ENCODE results near the gene VSX2. TPM values are rescaled to one million over a fixed set of nuclear protein-coding genes. Genes with fewer than 3 reads are reported as not detected.

The VSX2 gene
- total RNA-seq, 1 experiment from 2014 or later, result not detected

- in situ Hi-C loops (cut with HindIII; ENCODE audit: low pct_unique_long_range_greater_than_20kb, low sequenced_read_pairs), result no loop called here
- no peak for DNase-seq (ENCODE audit: low read depth)
Observed at GRCh38 chr14:74278080-74278479, 38.8 kb downstream of the VSX2 start.

- no peak for DNase-seq (ENCODE audit: low read depth)
- in situ Hi-C loops (cut with HindIII; ENCODE audit: low pct_unique_long_range_greater_than_20kb, low sequenced_read_pairs), result no loop called here
Observed at GRCh38 chr14:74281069-74281468, 41.8 kb downstream of the VSX2 start.

- DNase-seq (ENCODE audit: low read depth), result no peak
- in situ Hi-C loops (cut with HindIII; ENCODE audit: low pct_unique_long_range_greater_than_20kb, low sequenced_read_pairs), result no loop called here
Observed at GRCh38 chr14:74286736-74287135, 47.5 kb downstream of the VSX2 start.

- in situ Hi-C loops (cut with HindIII; ENCODE audit: low pct_unique_long_range_greater_than_20kb, low sequenced_read_pairs), result no loop called here
- no peak for DNase-seq (ENCODE audit: low read depth)
Observed at GRCh38 chr14:74289801-74290200, 50.6 kb downstream of the VSX2 start.

GRCh38 chr14:74290415-74290814 lies 51.2 kb downstream of the VSX2 start:
- DNase-seq (ENCODE audit: low read depth), result peak; percentile 27
- in situ Hi-C loops (cut with HindIII; ENCODE audit: low pct_unique_long_range_greater_than_20kb, low sequenced_read_pairs), result no loop called here

- no peak for DNase-seq (ENCODE audit: low read depth)
- in situ Hi-C loops (cut with HindIII; ENCODE audit: low pct_unique_long_range_greater_than_20kb, low sequenced_read_pairs), result no loop called here
Observed at GRCh38 chr14:74292061-74292460, 52.8 kb downstream of the VSX2 start.

- in situ Hi-C loops (cut with HindIII; ENCODE audit: low pct_unique_long_range_greater_than_20kb, low sequenced_read_pairs), result no loop called here
- DNase-seq (ENCODE audit: low read depth), result no peak
Observed at GRCh38 chr14:74293606-74294005, 54.4 kb downstream of the VSX2 start.

- in situ Hi-C loops (cut with HindIII; ENCODE audit: low pct_unique_long_range_greater_than_20kb, low sequenced_read_pairs), result no loop called here
- DNase-seq (ENCODE audit: low read depth), result no peak
Observed at GRCh38 chr14:74296037-74296467, 56.8 kb downstream of the VSX2 start.

- in situ Hi-C loops (cut with HindIII; ENCODE audit: low pct_unique_long_range_greater_than_20kb, low sequenced_read_pairs), result no loop called here
- DNase-seq (ENCODE audit: low read depth), result no peak
Observed at GRCh38 chr14:74297986-74298385, 58.7 kb downstream of the VSX2 start.

GRCh38 chr14:74299061-74299545 lies 59.9 kb downstream of the VSX2 start:
- in situ Hi-C loops (cut with HindIII; ENCODE audit: low pct_unique_long_range_greater_than_20kb, low sequenced_read_pairs), result no loop called here
- peak; percentile 40 for DNase-seq (ENCODE audit: low read depth)

- in situ Hi-C loops (cut with HindIII; ENCODE audit: low pct_unique_long_range_greater_than_20kb, low sequenced_read_pairs), result no loop called here
- DNase-seq (ENCODE audit: low read depth), result no peak
Observed at GRCh38 chr14:74301594-74302151, 62.4 kb downstream of the VSX2 start.

GRCh38 chr14:74302152-74302628 lies 62.9 kb downstream of the VSX2 start:
- DNase-seq (ENCODE audit: low read depth), result peak; percentile 42
- in situ Hi-C loops (cut with HindIII; ENCODE audit: low pct_unique_long_range_greater_than_20kb, low sequenced_read_pairs), result no loop called here

- peak; percentile 86 for DNase-seq (ENCODE audit: low read depth)
- in situ Hi-C loops (cut with HindIII; ENCODE audit: low pct_unique_long_range_greater_than_20kb, low sequenced_read_pairs), result no loop called here
Observed at GRCh38 chr14:74302634-74303569, 63.7 kb downstream of the VSX2 start, which contains the start of gene ABCD4. Gene ABCD4, minus strand, starts transcription at chr14:74302934. Its CDS starts 22 bp downstream, at chr14:74302912.

- DNase-seq (ENCODE audit: low read depth), result peak; percentile 44
- in situ Hi-C loops (cut with HindIII; ENCODE audit: low pct_unique_long_range_greater_than_20kb, low sequenced_read_pairs), result no loop called here
Observed at GRCh38 chr14:74308695-74309094, 69.4 kb downstream of the VSX2 start.

- DNase-seq (ENCODE audit: low read depth), result no peak
- in situ Hi-C loops (cut with HindIII; ENCODE audit: low pct_unique_long_range_greater_than_20kb, low sequenced_read_pairs), result no loop called here
Observed at GRCh38 chr14:74309125-74310022, 70.1 kb downstream of the VSX2 start.

GRCh38 chr14:74312161-74312560 lies 72.9 kb downstream of the VSX2 start:
- DNase-seq (ENCODE audit: low read depth), result no peak
- in situ Hi-C loops (cut with HindIII; ENCODE audit: low pct_unique_long_range_greater_than_20kb, low sequenced_read_pairs), result no loop called here
